ENCODE results near the gene CT45A8. TPM values are rescaled to one million over a fixed set of nuclear protein-coding genes. Genes with fewer than 3 reads are reported as not detected.
"Not testable (repeated sequence)": the region's sequence is repeated elsewhere in the genome, so short reads cannot be mapped to it uniquely, and the experiment has no call there.

Gene CT45A8
- total RNA-seq, 4 donors from 2014 or later, result not detected

DNA sequence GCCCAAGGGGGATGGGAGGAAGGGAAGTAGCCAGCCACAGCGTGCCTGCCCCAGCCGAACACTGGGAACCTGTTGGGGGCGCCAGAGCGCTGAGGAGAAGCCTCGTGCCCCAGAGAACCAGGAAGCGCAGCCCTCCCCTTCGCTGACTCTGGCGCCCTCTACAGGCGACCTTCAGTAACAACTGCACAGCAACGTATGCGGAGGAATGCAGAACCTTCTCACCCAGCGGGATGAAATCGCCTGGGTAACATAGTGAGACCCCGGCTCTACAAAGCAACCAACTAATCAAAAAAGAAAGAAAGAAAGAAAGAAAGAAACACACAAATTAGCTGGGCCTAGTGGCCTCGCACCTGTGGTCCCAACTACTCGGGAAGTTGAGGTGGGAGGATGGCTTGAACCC is 51.7 kb downstream of the CT45A8 start, which contains the start of gene CT45A6:
Gene CT45A6, minus strand, starts transcription at position 101 of the 400 bp plus-strand sequence. CDS start 3,794 bp downstream, outside the sequence.
- TF ChIP-seq, protein P1, sequence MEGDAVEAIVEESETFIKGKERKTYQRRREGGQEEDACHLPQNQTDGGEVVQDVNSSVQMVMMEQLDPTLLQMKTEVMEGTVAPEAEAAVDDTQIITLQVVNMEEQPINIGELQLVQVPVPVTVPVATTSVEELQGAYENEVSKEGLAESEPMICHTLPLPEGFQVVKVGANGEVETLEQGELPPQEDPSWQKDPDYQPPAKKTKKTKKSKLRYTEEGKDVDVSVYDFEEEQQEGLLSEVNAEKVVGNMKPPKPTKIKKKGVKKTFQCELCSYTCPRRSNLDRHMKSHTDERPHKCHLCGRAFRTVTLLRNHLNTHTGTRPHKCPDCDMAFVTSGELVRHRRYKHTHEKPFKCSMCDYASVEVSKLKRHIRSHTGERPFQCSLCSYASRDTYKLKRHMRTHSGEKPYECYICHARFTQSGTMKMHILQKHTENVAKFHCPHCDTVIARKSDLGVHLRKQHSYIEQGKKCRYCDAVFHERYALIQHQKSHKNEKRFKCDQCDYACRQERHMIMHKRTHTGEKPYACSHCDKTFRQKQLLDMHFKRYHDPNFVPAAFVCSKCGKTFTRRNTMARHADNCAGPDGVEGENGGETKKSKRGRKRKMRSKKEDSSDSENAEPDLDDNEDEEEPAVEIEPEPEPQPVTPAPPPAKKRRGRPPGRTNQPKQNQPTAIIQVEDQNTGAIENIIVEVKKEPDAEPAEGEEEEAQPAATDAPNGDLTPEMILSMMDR (IDR thresholded peaks at IDR 0.05; ENCODE audit: low read depth), result not testable (repeated sequence)

Other genes starting within 250 kb of the CT45A8 start
- gene CT45A1, start 140.9 kb downstream of the CT45A8 start, total RNA-seq, result not detected
- gene CT45A3, start 86.3 kb downstream of the CT45A8 start, total RNA-seq, result not detected
- not detected for gene CT45A5, start 69.0 kb downstream of the CT45A8 start, total RNA-seq
- gene CT45A6, start 51.8 kb downstream of the CT45A8 start, total RNA-seq, result not detected
- gene CT45A2, start 34.5 kb downstream of the CT45A8 start, total RNA-seq, result not detected
- gene CT45A7, start 17.3 kb downstream of the CT45A8 start, total RNA-seq, result not detected
- gene CT45A9, start 17.3 kb upstream of the CT45A8 start, total RNA-seq, result not detected
- gene CT45A10, start 38.9 kb upstream of the CT45A8 start, total RNA-seq, result not detected
- not detected for gene SAGE1, start 39.2 kb upstream of the CT45A8 start, total RNA-seq
- gene MMGT1, start 119.5 kb upstream of the CT45A8 start, total RNA-seq, result 10 to 100 TPM; 30.5 to 55.6 (median 35.5) TPM
- gene SLC9A6, start 130.9 kb upstream of the CT45A8 start, total RNA-seq, result 10 to 100 TPM; 17.1 to 24.0 (median 18.6) TPM